Endothelial cell of umbilical vein (primary cell): Measurements from ENCODE around the gene WNT9A. TPM values are rescaled to one million over a fixed set of nuclear protein-coding genes. Genes with fewer than 3 reads are reported as not detected.

Experiments
- BruUV-seq: library from RNA; stranded (reverse); fragments of 400-500 nt; replicated peaks from 2 replicates; lab custom pipeline; 2021; lab: Mats Ljungman, UMichigan
- CTCF ChIA-PET: fragments of 300-600, 350-600 bp; sonication (Branson Sonifier 250); formaldehyde crosslinking; loops from one replicate; lab custom pipeline; 2021; ENCODE audit warnings: antibody characterized with exemption, inconsistent platforms; lab: Charles Lee
- POLR2A ChIA-PET: fragments of 300-600, 350-600 bp; sonication (Branson Sonifier 250); formaldehyde crosslinking; loops from one replicate; lab custom pipeline; 2021; ENCODE audit warnings: antibody characterized with exemption, inconsistent platforms; lab: Charles Lee
- DNase-seq: peaks from one replicate; pipeline ENCODE4 v3.0.0-alpha.2; 2011; ENCODE audit warnings: low read depth, low spot score
- FAIRE-seq: peaks from 2 replicates; lab custom pipeline; 2011; peaks lifted over from hg19 to GRCh38; lab: Jason Lieb, UNC
- H2AFZ ChIP-seq: 2 replicates; pipeline ENCODE4 v1.6.0; 2012; ENCODE audit warnings: low read depth, low read length, control low read depth, inconsistent platforms
- H3K27ac ChIP-seq: 2 replicates; pipeline ENCODE4 v1.5.1; 2011; ENCODE audit warnings: low read depth, mild to moderate bottlenecking, control low read depth, low read length, moderate library complexity; ENCODE audit not compliant: insufficient read depth
- H3K27me3 ChIP-seq, 2 experiments: 2 replicates each; pipeline versions ENCODE4 v1.6.0 to v1.6.1; 2011; ENCODE audit warnings: low read length in 2 of 2, mixed read lengths in 1 of 2; ENCODE audit not compliant: control insufficient read depth in 2 of 2, insufficient read depth in 2 of 2
- H3K36me3 ChIP-seq, 2 experiments: 2 replicates in 1 of 2; 3 replicates in 1 of 2; pipeline ENCODE4 v1.5.1; 2011; ENCODE audit warnings: low read length in 2 of 2, mild to moderate bottlenecking in 1 of 2, moderate library complexity in 1 of 2; ENCODE audit not compliant: control insufficient read depth in 2 of 2, insufficient read depth in 2 of 2; ENCODE audit errors: extremely low read depth in 1 of 2
- H3K4me1 ChIP-seq: 3 replicates; pipeline ENCODE4 v1.5.1; 2011; ENCODE audit warnings: mild to moderate bottlenecking, low read length; ENCODE audit not compliant: control insufficient read depth, insufficient read depth; ENCODE audit errors: extremely low read depth
- H3K4me2 ChIP-seq: 2 replicates; pipeline ENCODE4 v1.6.1; 2011; ENCODE audit warnings: low read length, control low read depth, mixed read lengths; ENCODE audit not compliant: insufficient read depth
- H3K4me3 ChIP-seq, 3 experiments: fragments of 200-600 bp in 1 of 3; sonication (generic), shearing (Covaris generic) in 1 of 3; replicated peaks in 1 of 3; 2 replicates each; pipeline ENCODE4 v1.5.1; 2011 to 2016; ENCODE audit warnings: control low read depth in 3 of 3, low read length in 3 of 3, mild to moderate bottlenecking in 2 of 3, inconsistent platforms in 1 of 3, low read depth in 1 of 3, moderate library complexity in 1 of 3; ENCODE audit not compliant: insufficient read depth in 1 of 3
- H3K79me2 ChIP-seq: 2 replicates; pipeline ENCODE4 v1.6.0; 2012; ENCODE audit warnings: low read length, inconsistent platforms; ENCODE audit not compliant: control insufficient read depth, insufficient read depth
- H3K9ac ChIP-seq: replicated peaks from 2 replicates; pipeline ENCODE3; 2011; ENCODE audit warnings: low read length, control low read depth; ENCODE audit not compliant: insufficient read depth; ENCODE audit errors: extremely low read depth
- H3K9me1 ChIP-seq: replicated peaks from 3 replicates; pipeline ENCODE4 v1.6.0; 2011; ENCODE audit warnings: mild to moderate bottlenecking, low read length; ENCODE audit not compliant: control insufficient read depth, insufficient read depth; ENCODE audit errors: extremely low read depth
- H3K9me3 ChIP-seq: replicated peaks from 2 replicates; pipeline ENCODE4 v1.5.1; 2012; ENCODE audit warnings: low read length, inconsistent platforms; ENCODE audit not compliant: control insufficient read depth, insufficient read depth
- H4K20me1 ChIP-seq: replicated peaks from 2 replicates; pipeline ENCODE3; 2011; ENCODE audit warnings: mild to moderate bottlenecking, low read length; ENCODE audit not compliant: control insufficient read depth, insufficient read depth; ENCODE audit errors: extremely low read depth
- CTCF ChIP-seq, 2 donors: IDR thresholded peaks; 1 replicate in 1 of 2; 2 replicates in 1 of 2; pipeline ENCODE4 v1.5.1; 2011; ENCODE audit warnings: low read length in 2 of 2, mild to moderate bottlenecking in 2 of 2, moderate library complexity in 2 of 2, control low read depth in 1 of 2, inconsistent platforms in 1 of 2, low read depth in 1 of 2; ENCODE audit not compliant: insufficient read depth in 1 of 2; ENCODE audit errors: extremely low read depth in 1 of 2
- EZH2 ChIP-seq: IDR thresholded peaks from 2 replicates; pipeline ENCODE4 v1.6.1; 2012; ENCODE audit warnings: borderline replicate concordance, low read depth, mild to moderate bottlenecking, moderate library complexity, low read length, inconsistent platforms; ENCODE audit not compliant: severe bottlenecking
- FOS ChIP-seq: IDR thresholded peaks from 2 replicates; pipeline ENCODE4 v1.6.1; 2011; ENCODE audit warnings: mild to moderate bottlenecking, low read length, moderate library complexity, borderline replicate concordance; ENCODE audit not compliant: insufficient read depth
- GATA2 ChIP-seq: IDR thresholded peaks from 2 replicates; pipeline ENCODE4 v1.7.0; 2011; ENCODE audit warnings: low read depth, mild to moderate bottlenecking, moderate library complexity, mixed read lengths, low read length; ENCODE audit not compliant: insufficient read length, insufficient read depth
- JUN ChIP-seq: IDR thresholded peaks from 2 replicates; pipeline ENCODE4 v1.6.1; 2011; ENCODE audit warnings: borderline replicate concordance, low read depth; ENCODE audit not compliant: insufficient read length, insufficient read depth
- MAX ChIP-seq: IDR thresholded peaks from 2 replicates; pipeline ENCODE4 v1.6.1; 2011; ENCODE audit not compliant: insufficient read depth, insufficient read length
- MYC ChIP-seq: IDR thresholded peaks from one replicate; pipeline ENCODE4 v1.6.1; 2011; ENCODE audit warnings: mild to moderate bottlenecking, low read depth, low read length
- POLR2A ChIP-seq: IDR thresholded peaks from 2 replicates; pipeline ENCODE4 v1.6.1; 2012; ENCODE audit warnings: low read depth, mild to moderate bottlenecking, control low read depth, low read length
- POLR2AphosphoS5 ChIP-seq: IDR thresholded peaks from 2 replicates; pipeline ENCODE4 v1.6.1; 2012; ENCODE audit warnings: low read depth, mild to moderate bottlenecking, control low read depth, low read length, moderate library complexity; ENCODE audit not compliant: insufficient read depth
- dilution Hi-C: fragments of 300-500 bp; cut with MboI; formaldehyde crosslinking; loops from one replicate; pipeline ENCODE4 v1.15.0; 2019; ENCODE audit warnings: low sequenced_read_pairs; ENCODE audit not compliant: extremely low pct_ligation_motif_present
- intact Hi-C: fragments of 100-400 bp; cut with micrococcal nuclease; formaldehyde crosslinking; loops from one replicate; pipeline ENCODE4 v1.10.0; 2022
- polyA plus RNA-seq, 4 experiments: library from polyadenylated mRNA; depleted of rRNA in 3 of 4; stranded (reverse) in 3 of 4; unstranded in 1 of 4; fragments of >200 nt; gene quantifications; 2 replicates each; pipeline versions ENCODE4 v1.2.1 to v1.2.3, GENCODE V29; 2011 to 2012; ENCODE audit warnings: missing spikeins in 1 of 4
- total RNA-seq: library from RNA; stranded (reverse); gene quantifications from 2 replicates; pipeline ENCODE4 v1.2.3, GENCODE V29; 2021

The WNT9A gene
- total and polyA plus RNA-seq, 2 donors (not counting 3 experiments of a cell fraction or from before 2014, with no cell fraction given), result 5.4 to 6.2 TPM

GRCh38 chr1:227896710-227897655 lies 50.7 kb downstream of the WNT9A start:
- no TSS peak for BruUV-seq
- ChIA-PET POLR2A (no interaction called here), CTCF (no interaction called here)
- Histone ChIP-seq H4K20me1 (no peaks in the 10 kb centered on the region), H3K27me3 (no peaks in the 10 kb centered on the region), H2AFZ (no peak overlapping the region), H3K9me3 (no peaks in the 10 kb centered on the region), H3K4me2 (no peak overlapping the region), H3K27ac (no peak overlapping the region), H3K9me1 (no peaks in the 10 kb centered on the region), H3K79me2 (no peaks in the 10 kb centered on the region), H3K4me1 (no peaks in the 10 kb centered on the region), H3K36me3 (no peaks in the 10 kb centered on the region), H3K4me3 (no peak overlapping the region), H3K9ac (no peak overlapping the region)
- DNase-seq, result no peak
- dilution Hi-C loops, result no loop called here
- intact Hi-C loops, result no loop called here
- no peak for FAIRE-seq
- TF ChIP-seq CTCF (IDR thresholded peaks at IDR 0.05; ENCODE audit: extremely low read depth in 1 of 2, insufficient read depth in 1 of 2, low read depth in 1 of 2, low read length in 2 of 2) (no peak), EZH2 (no peak), JUN (no peak), MAX (no peak), FOS (no peak), POLR2AphosphoS5 (no peak), POLR2A (no peak), GATA2 (no peak), MYC (no peak)
